B cell (primary cell): ENCODE data around the gene CALCOCO2. TPM values are rescaled to one million over a fixed set of nuclear protein-coding genes. Genes with fewer than 3 reads are reported as not detected.

Source experiments
- ATAC-seq: fragments of 200-7000 bp; cut with Tn5 transposase; one replicate; pipeline ENCODE4 v1.10.0; 2021; ENCODE audit warnings: low read depth, mild to moderate bottlenecking, moderate number of reproducible peaks, moderate library complexity
- CTCF ChIA-PET: fragments of 350-600 bp; sonication (Branson Sonifier 250); formaldehyde crosslinking; loops from one replicate; lab custom pipeline; 2021; ENCODE audit warnings: antibody characterized with exemption, inconsistent platforms; lab: Charles Lee
- POLR2A ChIA-PET: fragments of 350-600 bp; sonication (Branson Sonifier 250); formaldehyde crosslinking; loops from one replicate; lab custom pipeline; 2021; ENCODE audit warnings: antibody characterized with exemption; lab: Charles Lee
- DNase-seq: peaks from one replicate; pipeline ENCODE4 v3.0.0; 2013
- H2AFZ ChIP-seq: 2 replicates; pipeline ENCODE4 v1.6.1; 2012; ENCODE audit warnings: mild to moderate bottlenecking, low read depth, low read length; ENCODE audit not compliant: insufficient read depth, poor library complexity, severe bottlenecking
- H3K27ac ChIP-seq, 2 donors: 1 replicate in 1 of 2; 2 replicates in 1 of 2; pipeline ENCODE4 v1.5.1; 2012 to 2013; ENCODE audit warnings: low read length in 2 of 2, mild to moderate bottlenecking in 2 of 2, moderate library complexity in 1 of 2
- H3K27me3 ChIP-seq, 4 experiments: fragments of 200-600 bp in 1 of 4; sonication (generic) in 1 of 4; replicated peaks in 1 of 4; 1 replicate in 2 of 4; 2 replicates in 2 of 4; pipeline versions ENCODE4 v1.6.1 to v1.7.0; 2013 to 2016; ENCODE audit warnings: low read length in 3 of 4, mild to moderate bottlenecking in 2 of 4, mixed read lengths in 1 of 4, moderate library complexity in 1 of 4; ENCODE audit not compliant: insufficient read depth in 4 of 4, control insufficient read depth in 3 of 4; ENCODE audit errors: control extremely low read depth in 1 of 4
- H3K36me3 ChIP-seq, 2 experiments: replicated peaks in 1 of 2; 1 replicate in 1 of 2; 2 replicates in 1 of 2; pipeline versions ENCODE4 v1.6.1 to v1.7.1; 2013; ENCODE audit warnings: low read length in 1 of 2; ENCODE audit not compliant: insufficient read depth in 2 of 2, control insufficient read depth in 1 of 2; ENCODE audit errors: control extremely low read depth in 1 of 2, extremely low read depth in 1 of 2
- H3K4me1 ChIP-seq, 2 donors: fragments of 200-600 bp in 1 of 2; sonication (generic) in 1 of 2; 1 replicate in 1 of 2; 2 replicates in 1 of 2; pipeline versions ENCODE4 v1.5.1 to v1.6.1; 2013 to 2017; ENCODE audit warnings: low read length in 2 of 2; ENCODE audit not compliant: control insufficient read depth in 2 of 2, insufficient read depth in 2 of 2
- H3K4me2 ChIP-seq: replicated peaks from 2 replicates; pipeline ENCODE3; 2012; ENCODE audit warnings: mild to moderate bottlenecking, low read depth, low read length; ENCODE audit not compliant: poor library complexity, severe bottlenecking
- H3K4me3 ChIP-seq, 5 experiments: fragments of 200-600 bp in 1 of 5; sonication (generic) in 1 of 5; 1 replicate in 3 of 5; 2 replicates in 2 of 5; pipeline versions ENCODE4 v1.5.1 to v1.7.0; 2011 to 2016; ENCODE audit warnings: low read length in 4 of 5, mild to moderate bottlenecking in 4 of 5, low read depth in 2 of 5, control low read depth in 1 of 5, moderate library complexity in 1 of 5; ENCODE audit not compliant: insufficient read depth in 1 of 5; ENCODE audit errors: control extremely low read depth in 1 of 5, extremely low read depth in 1 of 5
- H3K79me2 ChIP-seq: fragments of 200-600 bp; sonication (generic); one replicate; pipeline ENCODE4 v1.6.0; 2016; ENCODE audit warnings: low read length; ENCODE audit not compliant: control insufficient read depth, insufficient read depth
- H3K9ac ChIP-seq: fragments of 200-600 bp; sonication (generic); 2 replicates; pipeline ENCODE4 v1.6.1; 2017; ENCODE audit warnings: mild to moderate bottlenecking, low read length, moderate library complexity
- H3K9me3 ChIP-seq, 3 donors: one replicate each; pipeline versions ENCODE4 v1.6.1 to v1.7.1; 2013; ENCODE audit warnings: low read length in 2 of 3; ENCODE audit not compliant: control insufficient read depth in 2 of 3, insufficient read depth in 1 of 3; ENCODE audit errors: control extremely low read depth in 1 of 3
- H4K20me1 ChIP-seq: 2 replicates; pipeline ENCODE4 v1.6.0; 2012; ENCODE audit warnings: mild to moderate bottlenecking, low read length; ENCODE audit not compliant: insufficient read depth, control insufficient read depth, poor library complexity, severe bottlenecking
- H3K27ac Mint-ChIP-seq: one replicate; pipeline ENCODE4 v1.8.0; 2021; ENCODE audit warnings: mixed read lengths
- H3K27me3 Mint-ChIP-seq: one replicate; pipeline ENCODE4 v1.8.0; 2021; ENCODE audit warnings: mixed read lengths
- H3K4me1 Mint-ChIP-seq: one replicate; pipeline ENCODE4 v1.8.0; 2021; ENCODE audit warnings: mixed read lengths
- H3K4me3 Mint-ChIP-seq: one replicate; pipeline ENCODE4 v1.8.0; 2021; ENCODE audit warnings: mixed read lengths
- H3K9me3 Mint-ChIP-seq: one replicate; pipeline ENCODE4 v1.8.0; 2022; ENCODE audit warnings: mixed read lengths; ENCODE audit not compliant: insufficient read depth
- EZH2 ChIP-seq: IDR thresholded peaks from 2 replicates; pipeline ENCODE4 v1.6.1; 2012; ENCODE audit warnings: borderline replicate concordance, low read depth, mild to moderate bottlenecking, moderate library complexity, low read length; ENCODE audit not compliant: insufficient read depth, poor library complexity, severe bottlenecking
- WGBS: methylation state at CpG from one replicate; pipeline ENCODE4 v1.1.5; 2013; ENCODE audit warnings: missing lambda C conversion rate; ENCODE audit not compliant: insufficient coverage; 5-methylcytosine and 5-hydroxymethylcytosine counted together
- intact Hi-C: fragments of 100-400 bp; cut with micrococcal nuclease; formaldehyde crosslinking; loops from one replicate; pipeline ENCODE4 v1.10.0; 2022
- polyA plus RNA-seq: library from polyadenylated mRNA; depleted of rRNA; stranded (reverse); fragments of >200 nt; gene quantifications from 2 replicates; pipeline ENCODE4 v1.2.3, GENCODE V29; 2012
- total RNA-seq, 2 donors: library from RNA; stranded (reverse); fragments of 120-200 nt in 1 of 2; gene quantifications; 1 replicate in 1 of 2; 2 replicates in 1 of 2; pipeline versions ENCODE4 v1.2.3 to v1.2.4, GENCODE V29; 2013 to 2022
- TF ChIP-seq, protein P1 (sequence below): fragments of 200-600 bp; IDR thresholded peaks from one replicate; pipeline ENCODE4 v1.8.0; 2022; ENCODE audit warnings: antibody characterized with exemption, mild to moderate bottlenecking

The CALCOCO2 gene
- total and polyA plus RNA-seq, 2 donors (not counting 1 experiment from before 2014, with no cell fraction given): 49.6 to 148 TPM

GRCh38 chr17:48842746-48843145 is 11.9 kb downstream of the CALCOCO2 start:
- ChIA-PET CTCF (interaction anchor here (1.3 to 5.6 kb wide), 5 partner anchors 12 to 171 kb away, joined by 3 to 37 read pairs (median 6); partner anchors contain the start of gene CALCOCO2), POLR2A (no interaction called here)
- H3K27ac Mint-ChIP-seq: no peak overlapping the region
- H3K27me3 Mint-ChIP-seq: no peaks in the 10 kb centered on the region
- Histone ChIP-seq H2AFZ (no peak overlapping the region), H3K27ac (no peak overlapping the region), H3K9me3 (no peaks in the 10 kb centered on the region), H3K4me2 (no peak overlapping the region), H3K79me2 (peaks cover 75% of the 10 kb centered on the region), H4K20me1 (peaks cover 28% of the 10 kb centered on the region), H3K36me3 (peaks cover 14 to 37% of the 10 kb centered on the region in 2 experiments), H3K9ac (no peak overlapping the region), H3K4me1 (peaks cover 34 to 35% of the 10 kb centered on the region in 2 donors), H3K27me3 (no peaks in the 10 kb centered on the region), H3K4me3 (no peak overlapping the region)
- H3K4me3 Mint-ChIP-seq: no peak overlapping the region
- ATAC-seq: no peak
- DNase-seq: no peak
- no peaks in the 10 kb centered on the region for H3K9me3 Mint-ChIP-seq
- H3K4me1 Mint-ChIP-seq: peaks cover 30% of the 10 kb centered on the region
- TF ChIP-seq, protein P1, sequence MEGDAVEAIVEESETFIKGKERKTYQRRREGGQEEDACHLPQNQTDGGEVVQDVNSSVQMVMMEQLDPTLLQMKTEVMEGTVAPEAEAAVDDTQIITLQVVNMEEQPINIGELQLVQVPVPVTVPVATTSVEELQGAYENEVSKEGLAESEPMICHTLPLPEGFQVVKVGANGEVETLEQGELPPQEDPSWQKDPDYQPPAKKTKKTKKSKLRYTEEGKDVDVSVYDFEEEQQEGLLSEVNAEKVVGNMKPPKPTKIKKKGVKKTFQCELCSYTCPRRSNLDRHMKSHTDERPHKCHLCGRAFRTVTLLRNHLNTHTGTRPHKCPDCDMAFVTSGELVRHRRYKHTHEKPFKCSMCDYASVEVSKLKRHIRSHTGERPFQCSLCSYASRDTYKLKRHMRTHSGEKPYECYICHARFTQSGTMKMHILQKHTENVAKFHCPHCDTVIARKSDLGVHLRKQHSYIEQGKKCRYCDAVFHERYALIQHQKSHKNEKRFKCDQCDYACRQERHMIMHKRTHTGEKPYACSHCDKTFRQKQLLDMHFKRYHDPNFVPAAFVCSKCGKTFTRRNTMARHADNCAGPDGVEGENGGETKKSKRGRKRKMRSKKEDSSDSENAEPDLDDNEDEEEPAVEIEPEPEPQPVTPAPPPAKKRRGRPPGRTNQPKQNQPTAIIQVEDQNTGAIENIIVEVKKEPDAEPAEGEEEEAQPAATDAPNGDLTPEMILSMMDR: no peak
- TF ChIP-seq EZH2: no peak
- no CpG with 5 or more reads among the region's 3 CpGs for WGBS
- intact Hi-C loops: no loop called here

GRCh38 chr17:48843187-48843900 is 12.5 kb downstream of the CALCOCO2 start:
- intact Hi-C loops: no loop called here
- CTCF ChIA-PET: interaction anchor here (0.6 to 5.6 kb wide), 7 partner anchors 13 to 1276 kb away, joined by 3 to 37 read pairs (median 4); partner anchors contain the start of gene CALCOCO2
- POLR2A ChIA-PET: no interaction called here
- no peaks in the 10 kb centered on the region for H3K9me3 Mint-ChIP-seq
- ATAC-seq (no peak), DNase-seq (no peak)
- peaks cover 24% of the 10 kb centered on the region for H3K4me1 Mint-ChIP-seq
- no peaks in the 10 kb centered on the region for H3K27me3 Mint-ChIP-seq
- Histone ChIP-seq H3K4me2 (no peak overlapping the region), H3K9ac (no peak overlapping the region), H3K9me3 (no peaks in the 10 kb centered on the region), H3K27me3 (no peaks in the 10 kb centered on the region), H3K4me3 (no peak overlapping the region), H2AFZ (no peak overlapping the region), H3K79me2 (peaks cover 75% of the 10 kb centered on the region), H3K27ac (no peak overlapping the region), H4K20me1 (peaks cover 22% of the 10 kb centered on the region), H3K4me1 (peaks cover 28 to 29% of the 10 kb centered on the region in 2 donors), H3K36me3 (peaks cover 14 to 42% of the 10 kb centered on the region in 2 experiments)
- 93% methylated on average over 4 of the region's 6 CpGs for WGBS
- TF ChIP-seq, protein P1: no peak
- TF ChIP-seq EZH2: no peak
- no peak overlapping the region for H3K27ac Mint-ChIP-seq
- H3K4me3 Mint-ChIP-seq: no peak overlapping the region
